ENCODE data around the gene HOXB13. TPM values are rescaled to one million over a fixed set of nuclear protein-coding genes. Genes with fewer than 3 reads are reported as not detected.

The HOXB13 gene
- total and polyA plus RNA-seq, 2 of the 13 experiments (the other 11 are each of a cell fraction or from before 2014, with no cell fraction given) = not detected

DNA sequence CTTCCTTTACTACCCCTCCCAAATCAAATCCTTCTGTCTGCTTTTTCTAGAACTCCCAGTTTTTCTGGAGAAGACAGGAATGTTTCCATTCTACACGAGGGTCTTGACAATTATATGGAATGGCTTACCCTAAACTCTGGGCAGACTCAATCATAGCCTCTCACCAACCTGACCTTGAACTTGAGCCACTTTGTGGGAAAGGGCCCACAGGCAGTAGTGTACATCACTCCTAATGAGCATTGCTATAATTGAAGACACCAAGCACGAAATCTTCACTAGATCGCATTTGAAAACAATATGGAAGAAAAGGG, 1.6 kb upstream of the HOXB13 start:
- in situ Hi-C loops (cut with HindIII; ENCODE audit: extremely low pct_ligation_motif_present, low pct_unique_long_range_greater_than_20kb) (no loop called here), intact Hi-C loops (cut with micrococcal nuclease; ENCODE audit: unreplicated experiment) (loop anchor here (1.0 kb wide), 1 partner anchor 13 kb away; no protein-coding TSS in a partner anchor)
- no peak for ATAC-seq
- no peak for TF ChIP-seq BRCA1 (CRISPR knock-in tag; IDR thresholded peaks at IDR 0.05)
- Histone ChIP-seq H3K9me3 (ENCODE audit: low read length) (no peaks in the 10 kb centered on the region), H3K4me1 (ENCODE audit: insufficient read depth, low read length) (peaks cover 8% of the 10 kb centered on the region), H3K27ac (ENCODE audit: extremely low read length, insufficient read depth, low read length) (no peak overlapping the region), H3K9ac (ENCODE audit: insufficient read depth, low read depth, low read length) (no peak overlapping the region), H3K79me2 (ENCODE audit: insufficient read depth, low read length) (no peaks in the 10 kb centered on the region), H3K36me3 (replicated peaks in 1 of 2; ENCODE audit: control insufficient read depth in 1 of 2, insufficient read depth in 2 of 2, low read length in 2 of 2) (no peaks in the 10 kb centered on the region), H3K4me2 (ENCODE audit: low read depth, low read length) (no peak overlapping the region), H3K27me3 (ENCODE audit: control insufficient read depth in 1 of 2, insufficient read depth in 2 of 2, low read length in 2 of 2) (peaks cover 20 to 96% of the 10 kb centered on the region in 2 experiments; a peak in 4 of 5 replicates), H3K4me3 (replicated peaks in 1 of 3; ENCODE audit: insufficient read depth in 1 of 3, low read depth in 2 of 3, low read length in 3 of 3) (no peak overlapping the region), H2AFZ (ENCODE audit: low read length) (no peak overlapping the region), H4K20me1 (ENCODE audit: insufficient read depth, low read length) (peaks cover 4% of the 10 kb centered on the region; the same call in 1 of the 2 replicates)
- CTCF ChIA-PET (ENCODE audit: low intra/inter-chr PET ratio, low total read pairs) = no interaction called here
- BruUV-seq (replicated peaks) = no TSS peak
- no peak for FAIRE-seq
- POLR2A ChIA-PET = no interaction called here
- no peak for DNase-seq (ENCODE audit: low spot score)
- WGBS (ENCODE audit: low lambda C conversion rate) = 3% methylated on average over 3 of the region's 3 CpGs

DNA sequence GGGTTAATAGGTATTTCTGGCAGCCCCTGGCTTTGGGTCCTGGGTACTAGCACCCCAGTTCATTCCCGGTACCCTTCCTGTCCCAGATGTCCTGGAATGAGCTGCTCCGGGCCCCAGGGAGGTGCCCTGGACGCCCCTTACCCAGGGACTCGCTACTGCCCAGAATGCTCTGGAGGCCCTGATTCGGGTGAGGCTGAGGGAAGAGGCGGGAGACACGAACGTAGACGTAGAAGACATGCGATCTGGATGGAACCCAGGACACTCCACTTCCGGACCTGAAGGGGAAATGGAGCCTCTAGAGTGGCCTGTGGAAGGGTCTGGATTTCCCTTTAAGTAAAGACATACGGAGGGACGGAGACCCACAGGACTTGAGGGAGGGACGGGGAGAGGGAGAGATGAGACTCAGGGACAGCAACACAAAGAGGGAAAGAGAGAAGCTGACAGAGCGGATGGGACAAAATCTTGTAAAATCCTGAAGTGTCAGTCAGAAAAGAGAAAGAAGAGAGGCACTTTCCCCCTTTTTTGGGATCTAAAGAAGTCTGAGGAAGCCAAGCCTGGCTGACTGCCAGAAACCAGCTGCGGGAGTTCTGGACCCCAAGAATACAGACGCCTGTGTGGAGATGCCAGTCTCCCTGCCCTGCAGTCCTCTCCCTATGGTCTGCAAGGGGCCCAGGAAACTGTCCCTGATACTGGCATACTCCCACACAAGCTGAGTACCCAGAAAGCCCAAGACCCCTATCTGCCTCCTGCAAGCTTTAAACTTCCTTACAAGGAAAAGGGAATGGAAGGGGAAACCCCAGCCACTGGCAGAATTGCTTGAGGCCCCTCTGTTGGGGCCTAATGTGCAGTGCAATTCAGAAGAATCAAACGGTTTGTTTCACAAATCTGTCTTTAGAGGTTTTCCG, 1.0 kb upstream of the HOXB13 start:
- Histone ChIP-seq H3K9me3 (ENCODE audit: low read length) (no peaks in the 10 kb centered on the region), H3K27ac (ENCODE audit: extremely low read length, insufficient read depth, low read length) (no peak overlapping the region), H2AFZ (ENCODE audit: low read length) (no peak overlapping the region), H4K20me1 (ENCODE audit: insufficient read depth, low read length) (peaks cover 4% of the 10 kb centered on the region; the same call in 1 of the 2 replicates), H3K4me2 (ENCODE audit: low read depth, low read length) (no peak overlapping the region), H3K79me2 (ENCODE audit: insufficient read depth, low read length) (no peaks in the 10 kb centered on the region), H3K36me3 (replicated peaks in 1 of 2; ENCODE audit: control insufficient read depth in 1 of 2, insufficient read depth in 2 of 2, low read length in 2 of 2) (no peaks in the 10 kb centered on the region), H3K4me3 (replicated peaks in 1 of 3; ENCODE audit: insufficient read depth in 1 of 3, low read depth in 2 of 3, low read length in 3 of 3) (no peak overlapping the region), H3K27me3 (ENCODE audit: control insufficient read depth in 1 of 2, insufficient read depth in 2 of 2, low read length in 2 of 2) (peaks cover 18 to 96% of the 10 kb centered on the region in 2 experiments; a peak in 4 of 5 replicates), H3K4me1 (ENCODE audit: insufficient read depth, low read length) (peaks cover 8% of the 10 kb centered on the region), H3K9ac (ENCODE audit: insufficient read depth, low read depth, low read length) (no peak overlapping the region)
- 28% methylated on average over 19 of the region's 19 CpGs for WGBS (ENCODE audit: low lambda C conversion rate)
- POLR2A ChIA-PET = no interaction called here
- in situ Hi-C loops (cut with HindIII; ENCODE audit: extremely low pct_ligation_motif_present, low pct_unique_long_range_greater_than_20kb) (loop anchor here (5.0 kb wide), 2 partner anchors 58 to 148 kb away; no protein-coding TSS in a partner anchor), intact Hi-C loops (cut with micrococcal nuclease; ENCODE audit: unreplicated experiment) (loop anchor here (1.0 kb wide), 1 partner anchor 12 kb away; no protein-coding TSS in a partner anchor)
- CTCF ChIA-PET (ENCODE audit: low intra/inter-chr PET ratio, low total read pairs) = no interaction called here
- ATAC-seq = no peak
- FAIRE-seq = no peak
- BruUV-seq (replicated peaks) = no TSS peak
- DNase-seq (ENCODE audit: low spot score) = no peak
- TF ChIP-seq, protein P1, sequence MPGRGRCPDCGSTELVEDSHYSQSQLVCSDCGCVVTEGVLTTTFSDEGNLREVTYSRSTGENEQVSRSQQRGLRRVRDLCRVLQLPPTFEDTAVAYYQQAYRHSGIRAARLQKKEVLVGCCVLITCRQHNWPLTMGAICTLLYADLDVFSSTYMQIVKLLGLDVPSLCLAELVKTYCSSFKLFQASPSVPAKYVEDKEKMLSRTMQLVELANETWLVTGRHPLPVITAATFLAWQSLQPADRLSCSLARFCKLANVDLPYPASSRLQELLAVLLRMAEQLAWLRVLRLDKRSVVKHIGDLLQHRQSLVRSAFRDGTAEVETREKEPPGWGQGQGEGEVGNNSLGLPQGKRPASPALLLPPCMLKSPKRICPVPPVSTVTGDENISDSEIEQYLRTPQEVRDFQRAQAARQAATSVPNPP (CRISPR knock-in tag; IDR thresholded peaks at IDR 0.05) = no peak
- no peak for TF ChIP-seq ZNF546 (CRISPR knock-in tag; conservative IDR thresholded peaks at IDR 0.05)
- no peak for TF ChIP-seq TAF1 (CRISPR knock-in tag; IDR thresholded peaks at IDR 0.05)
- no peak for TF ChIP-seq ZNF749 (CRISPR knock-in tag; IDR thresholded peaks at IDR 0.05; ENCODE audit: borderline replicate concordance)
- TF ChIP-seq KLF6 (CRISPR knock-in tag; IDR thresholded peaks at IDR 0.05) = no peak
- no peak for TF ChIP-seq IKZF1 (IDR thresholded peaks at IDR 0.05)
- TF ChIP-seq MAFF (IDR thresholded peaks at IDR 0.05; ENCODE audit: low read depth, low read length) = no peak
- no peak for TF ChIP-seq NFE2L1 (CRISPR knock-in tag; IDR thresholded peaks at IDR 0.05; ENCODE audit: borderline replicate concordance)
- TF ChIP-seq, protein P2, sequence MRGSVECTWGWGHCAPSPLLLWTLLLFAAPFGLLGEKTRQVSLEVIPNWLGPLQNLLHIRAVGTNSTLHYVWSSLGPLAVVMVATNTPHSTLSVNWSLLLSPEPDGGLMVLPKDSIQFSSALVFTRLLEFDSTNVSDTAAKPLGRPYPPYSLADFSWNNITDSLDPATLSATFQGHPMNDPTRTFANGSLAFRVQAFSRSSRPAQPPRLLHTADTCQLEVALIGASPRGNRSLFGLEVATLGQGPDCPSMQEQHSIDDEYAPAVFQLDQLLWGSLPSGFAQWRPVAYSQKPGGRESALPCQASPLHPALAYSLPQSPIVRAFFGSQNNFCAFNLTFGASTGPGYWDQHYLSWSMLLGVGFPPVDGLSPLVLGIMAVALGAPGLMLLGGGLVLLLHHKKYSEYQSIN (CRISPR knock-in tag; IDR thresholded peaks at IDR 0.05; ENCODE audit: borderline replicate concordance) = no peak
- no peak for TF ChIP-seq ZNF572 (CRISPR knock-in tag; IDR thresholded peaks at IDR 0.05)
- TF ChIP-seq ZNF660 (CRISPR knock-in tag; IDR thresholded peaks at IDR 0.05; ENCODE audit: borderline replicate concordance, low read depth) = no peak
- TF ChIP-seq ZNF3 (CRISPR knock-in tag; IDR thresholded peaks at IDR 0.05) = no peak
- TF ChIP-seq, protein P3, sequence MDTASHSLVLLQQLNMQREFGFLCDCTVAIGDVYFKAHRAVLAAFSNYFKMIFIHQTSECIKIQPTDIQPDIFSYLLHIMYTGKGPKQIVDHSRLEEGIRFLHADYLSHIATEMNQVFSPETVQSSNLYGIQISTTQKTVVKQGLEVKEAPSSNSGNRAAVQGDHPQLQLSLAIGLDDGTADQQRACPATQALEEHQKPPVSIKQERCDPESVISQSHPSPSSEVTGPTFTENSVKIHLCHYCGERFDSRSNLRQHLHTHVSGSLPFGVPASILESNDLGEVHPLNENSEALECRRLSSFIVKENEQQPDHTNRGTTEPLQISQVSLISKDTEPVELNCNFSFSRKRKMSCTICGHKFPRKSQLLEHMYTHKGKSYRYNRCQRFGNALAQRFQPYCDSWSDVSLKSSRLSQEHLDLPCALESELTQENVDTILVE (CRISPR knock-in tag; IDR thresholded peaks at IDR 0.05) = no peak
- no peak for TF ChIP-seq JDP2 (CRISPR knock-in tag; IDR thresholded peaks at IDR 0.05; ENCODE audit: borderline replicate concordance)

All from HepG2 (cell line).